Ascending aorta (tissue), 2 donors: ENCODE measurements around the gene ST7. TPM values are rescaled to one million over a fixed set of nuclear protein-coding genes. Genes with fewer than 3 reads are reported as not detected.

Experiments used
- DNase-seq, 2 donors: peaks; one replicate each; pipeline ENCODE4 v3.0.0-alpha.2; 2019; ENCODE audit warnings: low spot score in 2 of 2
- H3K27ac ChIP-seq, 2 donors: fragments of 200-600 bp; sonication (generic); one replicate each; pipeline ENCODE4 v1.5.1; 2016 to 2017; ENCODE audit warnings: mild to moderate bottlenecking in 1 of 2
- H3K27me3 ChIP-seq: fragments of 200-600 bp; sonication (generic); one replicate; pipeline ENCODE4 v1.5.1; 2017
- H3K36me3 ChIP-seq, 2 donors: fragments of 200-600 bp; sonication (generic); one replicate each; pipeline ENCODE4 v1.5.1; 2016
- H3K4me1 ChIP-seq, 2 donors: fragments of 200-600 bp; sonication (generic); one replicate each; pipeline ENCODE4 v1.5.1; 2016 to 2017; ENCODE audit warnings: mild to moderate bottlenecking in 1 of 2
- H3K4me3 ChIP-seq, 2 donors: fragments of 200-600 bp; sonication (generic); one replicate each; pipeline ENCODE4 v1.5.1; 2016 to 2017; ENCODE audit warnings: mild to moderate bottlenecking in 1 of 2
- H3K9me3 ChIP-seq, 2 donors: fragments of 200-600 bp; sonication (generic); one replicate each; pipeline ENCODE4 v1.5.1; 2016
- CTCF ChIP-seq, 3 experiments: fragments of 200-600 bp in 2 of 3; fragments of 450-650 bp in 1 of 3; sonication (generic) in 2 of 3; IDR thresholded peaks; one replicate each; pipeline ENCODE4 v1.5.1; 2016 to 2019; ENCODE audit warnings: antibody characterized with exemption in 3 of 3, mild to moderate bottlenecking in 1 of 3, moderate library complexity in 1 of 3
- intact Hi-C: fragments of 100-400 bp; cut with DNase I; formaldehyde crosslinking; loops from one replicate; pipeline ENCODE4 v1.15.1; 2023
- total RNA-seq: library from RNA; depleted of rRNA; stranded (reverse); fragments of >200 nt; gene quantifications from one replicate; pipeline ENCODE4 v1.1.0, GENCODE V29; 2016

ST7 gene
- total RNA-seq, 1 donor from 2014 or later: 19.2 TPM

DNA sequence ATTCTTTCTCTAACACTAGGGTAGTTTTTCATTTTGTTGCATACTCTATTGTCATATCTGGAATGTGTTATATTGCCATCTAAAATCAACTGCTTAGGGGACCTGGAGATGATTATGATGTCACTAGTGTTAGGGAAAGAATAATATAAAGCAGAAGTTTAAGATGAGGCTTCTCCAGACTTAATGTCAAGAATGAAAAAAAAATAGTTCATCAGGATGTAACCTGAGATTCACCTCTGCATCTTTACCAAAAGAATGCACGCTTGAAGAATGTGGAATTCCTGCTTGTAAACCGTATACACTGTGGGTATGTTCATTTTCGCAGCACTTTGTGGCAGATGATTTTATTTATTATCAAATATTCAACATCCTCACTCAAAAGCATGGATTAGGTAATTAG lies 184.6 kb downstream of the ST7 start:
- H3K4me1 ChIP-seq: peaks cover 0 to 2% of the 10 kb centered on the region in 2 donors
- intact Hi-C loops: no loop called here
- no peak for DNase-seq
- peaks cover 8 to 47% of the 10 kb centered on the region in 2 donors for H3K36me3 ChIP-seq
- no peak overlapping the region for H3K27ac ChIP-seq
- TF ChIP-seq CTCF (IDR thresholded peaks at IDR 0.05): no peak
- no peak overlapping the region for H3K4me3 ChIP-seq
- H3K27me3 ChIP-seq: no peaks in the 10 kb centered on the region
- H3K9me3 ChIP-seq: no peaks in the 10 kb centered on the region

- H3K27ac ChIP-seq: no peak overlapping the region
- no peaks in the 10 kb centered on the region for H3K27me3 ChIP-seq
- H3K4me1 ChIP-seq: peaks cover 0 to 2% of the 10 kb centered on the region in 2 donors
- TF ChIP-seq CTCF (IDR thresholded peaks at IDR 0.05): no peak
- no peaks in the 10 kb centered on the region for H3K9me3 ChIP-seq
- intact Hi-C loops: no loop called here
- no peak for DNase-seq
- H3K36me3 ChIP-seq: peaks cover 8 to 48% of the 10 kb centered on the region in 2 donors
- H3K4me3 ChIP-seq: no peak overlapping the region
Observed at GRCh38 chr7:117138495-117138894, 185.2 kb downstream of the ST7 start.

GRCh38 chr7:117138981-117139380 lies 185.7 kb downstream of the ST7 start:
- no peak for DNase-seq
- no peak for TF ChIP-seq CTCF (IDR thresholded peaks at IDR 0.05)
- intact Hi-C loops: no loop called here
- Histone ChIP-seq H3K27ac (no peak overlapping the region), H3K36me3 (peaks cover 8 to 48% of the 10 kb centered on the region in 2 donors), H3K4me3 (no peak overlapping the region), H3K9me3 (no peaks in the 10 kb centered on the region), H3K27me3 (no peaks in the 10 kb centered on the region), H3K4me1 (peaks cover 0 to 2% of the 10 kb centered on the region in 2 donors)

DNA sequence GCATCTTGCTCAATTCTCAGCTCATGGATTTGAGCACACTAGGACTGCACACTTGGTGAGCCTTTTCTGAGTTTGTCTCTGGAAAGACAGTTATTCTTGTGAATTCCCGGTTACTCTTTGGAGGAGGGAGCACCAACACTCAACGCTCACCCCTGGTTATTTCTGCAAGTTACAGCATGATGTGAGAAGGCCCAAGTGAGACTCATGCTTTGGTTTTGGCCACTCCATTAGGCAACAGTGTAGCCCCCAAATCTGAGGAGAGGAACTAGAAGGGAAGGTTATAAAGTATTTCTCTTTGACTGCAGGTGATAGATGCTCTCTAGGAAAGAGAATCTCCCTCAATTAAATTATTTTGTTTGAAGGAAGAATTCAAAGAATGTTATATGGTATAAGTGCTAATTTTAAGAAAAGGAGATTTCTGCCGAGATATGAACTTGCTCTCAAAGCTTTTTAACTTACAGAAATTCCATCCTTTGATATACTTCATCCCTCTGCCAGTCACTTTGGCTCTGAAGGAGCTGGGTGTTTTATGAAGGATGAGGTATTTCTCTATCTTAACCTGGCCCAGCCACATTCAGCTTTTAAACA lies 186.2 kb downstream of the ST7 start:
- Histone ChIP-seq H3K4me1 (no peaks in the 10 kb centered on the region), H3K27me3 (no peaks in the 10 kb centered on the region), H3K9me3 (no peaks in the 10 kb centered on the region), H3K4me3 (no peak overlapping the region), H3K27ac (no peak overlapping the region), H3K36me3 (peaks cover 8 to 43% of the 10 kb centered on the region in 2 donors)
- no peak for TF ChIP-seq CTCF (IDR thresholded peaks at IDR 0.05)
- intact Hi-C loops: no loop called here
- no peak for DNase-seq

GRCh38 chr7:117140921-117141320 lies 187.6 kb downstream of the ST7 start:
- TF ChIP-seq CTCF (IDR thresholded peaks at IDR 0.05): no peak
- Histone ChIP-seq H3K9me3 (no peaks in the 10 kb centered on the region), H3K36me3 (peaks cover 8 to 39% of the 10 kb centered on the region in 2 donors), H3K4me1 (no peaks in the 10 kb centered on the region), H3K27me3 (no peaks in the 10 kb centered on the region), H3K27ac (no peak overlapping the region), H3K4me3 (no peak overlapping the region)
- intact Hi-C loops: no loop called here
- DNase-seq: no peak

- intact Hi-C loops: no loop called here
- no peaks in the 10 kb centered on the region for H3K4me1 ChIP-seq
- TF ChIP-seq CTCF (IDR thresholded peaks at IDR 0.05): no peak
- H3K36me3 ChIP-seq: peaks cover 3 to 28% of the 10 kb centered on the region in 2 donors
- DNase-seq: no peak
- no peaks in the 10 kb centered on the region for H3K9me3 ChIP-seq
- no peak overlapping the region for H3K27ac ChIP-seq
- no peaks in the 10 kb centered on the region for H3K27me3 ChIP-seq
- no peak overlapping the region for H3K4me3 ChIP-seq
Observed at GRCh38 chr7:117143066-117143465, 189.8 kb downstream of the ST7 start.
